Stimulated activated CD8-positive, alpha-beta memory T cell treated with anti-CD3 and anti-CD28 coated beads, Interleukin-4, amount 100 ng/mL, for 1 hour (primary cell): ENCODE results near the gene KAT2A.
"Not testable (repeated sequence)": the region's sequence is repeated elsewhere in the genome, so short reads cannot be mapped to it uniquely, and the experiment has no call there.

Experiments used
- DNase-seq, 2 donors: peaks; one replicate each; pipeline ENCODE4 v3.0.0-alpha.2; 2020; ENCODE audit warnings: low read depth in 2 of 2, low spot score in 1 of 2

Gene KAT2A

GRCh38 chr17:42120770-42121769, at the start of gene KAT2A:
KAT2A (minus strand) TSS chr17:42121367; CDS start chr17:42121304, 63 bp downstream.
- DNase-seq, result peak in 1 of 2 donors; percentile 59

GRCh38 chr17:42169351-42169750, 48.2 kb upstream of the KAT2A start:
- DNase-seq, result no peak

GRCh38 chr17:42167807-42168206, 46.6 kb upstream of the KAT2A start:
- no peak for DNase-seq

- no peak for DNase-seq
Observed at GRCh38 chr17:42166196-42166763, 45.1 kb upstream of the KAT2A start.

GRCh38 chr17:42165751-42166150, 44.6 kb upstream of the KAT2A start:
- no peak for DNase-seq

GRCh38 chr17:42163696-42164407, 42.7 kb upstream of the KAT2A start:
- no peak for DNase-seq

GRCh38 chr17:42163113-42163512, 41.9 kb upstream of the KAT2A start:
- no peak for DNase-seq

GRCh38 chr17:42160531-42160910, 39.4 kb upstream of the KAT2A start:
- DNase-seq, result no peak

GRCh38 chr17:42159796-42160530, 38.8 kb upstream of the KAT2A start:
- DNase-seq, result no peak

GRCh38 chr17:42155614-42156045, 34.5 kb upstream of the KAT2A start:
- no peak for DNase-seq

- no peak for DNase-seq
Observed at GRCh38 chr17:42153919-42154742, 33.0 kb upstream of the KAT2A start.

GRCh38 chr17:42146911-42147607, 25.9 kb upstream of the KAT2A start:
- DNase-seq, result no peak

GRCh38 chr17:42143138-42143537, 22.0 kb upstream of the KAT2A start:
- DNase-seq, result not testable (repeated sequence)

GRCh38 chr17:42142371-42142896, 21.3 kb upstream of the KAT2A start:
- no peak for DNase-seq

- no peak for DNase-seq
Observed at GRCh38 chr17:42141382-42141781, 20.2 kb upstream of the KAT2A start.

- not testable (repeated sequence) for DNase-seq
Observed at GRCh38 chr17:42140690-42141089, 19.5 kb upstream of the KAT2A start.

GRCh38 chr17:42138749-42139492, 17.8 kb upstream of the KAT2A start:
- no peak for DNase-seq

- no peak for DNase-seq
Observed at GRCh38 chr17:42136654-42137051, 15.5 kb upstream of the KAT2A start.
